Ammon's horn (tissue), 1 donor: ENCODE data around the gene TMEM86A.

Experiments used
- DNase-seq: peaks from one replicate; pipeline ENCODE4 v3.0.0-alpha.2; 2016; ENCODE audit warnings: low spot score

Gene TMEM86A

DNA sequence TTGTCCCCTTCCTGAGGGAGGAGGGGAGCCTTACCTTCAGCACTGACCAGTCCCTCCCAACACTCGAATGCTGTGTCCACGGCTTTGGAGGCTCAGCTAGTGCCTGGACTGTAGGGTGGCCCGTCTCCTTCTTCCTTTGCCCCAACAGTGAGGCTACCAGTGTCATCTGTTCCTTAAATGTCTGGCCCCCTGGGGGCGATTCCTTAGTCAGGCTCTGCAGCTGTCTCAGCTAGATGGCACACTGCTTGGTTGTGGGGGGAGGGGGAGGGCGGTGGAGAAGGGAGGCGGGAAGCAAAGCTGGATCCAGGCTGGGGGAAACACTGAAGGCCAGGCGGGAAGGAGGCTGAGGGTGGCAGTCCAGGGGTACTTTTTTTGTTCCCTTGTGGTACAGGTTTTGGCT lies 27.5 kb downstream of the TMEM86A start, which contains the start of gene IGSF22:
Gene IGSF22 (minus strand): TSS at position 149 of the 400 bp plus-strand sequence. CDS start 1,952 bp downstream, outside the sequence.
- DNase-seq = no peak

DNA sequence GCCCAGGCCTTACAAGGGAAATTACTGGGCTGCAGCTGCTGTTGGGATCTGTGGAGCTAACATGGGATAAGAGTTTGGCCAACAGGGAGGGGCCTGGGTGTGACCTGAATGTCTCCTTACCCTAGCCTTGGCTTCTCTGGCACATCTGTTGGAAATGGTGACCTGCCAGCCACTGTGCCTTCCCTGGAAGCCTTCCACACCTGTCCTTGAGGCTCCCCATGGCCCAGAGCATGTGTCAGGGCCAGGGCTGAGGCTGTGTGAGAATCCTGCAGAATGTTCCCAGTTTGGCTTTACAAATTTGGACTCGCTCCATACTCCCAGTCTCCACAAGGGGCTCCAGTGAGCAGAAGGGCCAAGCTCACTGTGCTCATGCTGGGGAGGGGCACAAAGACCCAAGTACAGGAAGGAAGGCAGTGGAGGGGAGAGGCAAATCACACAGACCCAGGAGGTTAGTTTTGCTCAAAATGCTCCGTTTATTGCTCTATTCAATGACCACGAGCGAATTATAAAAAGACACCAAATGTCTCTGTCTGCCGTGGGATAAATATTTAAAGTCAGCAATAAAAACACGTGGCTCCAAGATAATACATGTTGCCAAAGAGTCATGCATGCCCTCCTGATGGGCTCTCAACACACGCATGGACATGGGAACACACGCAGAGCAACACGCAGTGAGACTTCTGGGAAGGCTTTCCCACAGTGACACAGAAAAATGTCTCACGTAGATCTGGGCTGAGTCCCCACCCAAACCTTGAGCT lies 29.1 kb downstream of the TMEM86A start:
- peak; percentile 69 for DNase-seq

DNA sequence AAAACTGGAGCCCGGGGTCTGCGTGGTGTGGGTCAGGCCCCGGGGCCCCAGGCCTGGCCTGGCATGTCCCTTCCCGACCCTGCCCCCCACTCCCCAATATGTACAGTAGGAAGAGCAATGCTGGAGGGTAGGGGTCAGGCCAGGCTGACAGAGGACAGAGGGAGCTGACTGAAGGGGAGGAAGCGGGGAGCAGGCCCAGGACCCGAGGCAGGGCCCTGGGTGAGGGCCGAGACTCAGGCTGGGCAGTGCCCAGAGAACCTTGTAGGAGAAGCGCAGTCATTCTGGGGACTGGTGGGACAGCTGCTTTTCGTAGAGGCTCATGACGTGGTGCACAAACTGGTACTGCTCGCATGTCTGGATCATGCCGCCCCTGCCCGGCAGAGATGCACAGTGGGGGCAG lies 30.1 kb downstream of the TMEM86A start:
- no peak for DNase-seq

DNA sequence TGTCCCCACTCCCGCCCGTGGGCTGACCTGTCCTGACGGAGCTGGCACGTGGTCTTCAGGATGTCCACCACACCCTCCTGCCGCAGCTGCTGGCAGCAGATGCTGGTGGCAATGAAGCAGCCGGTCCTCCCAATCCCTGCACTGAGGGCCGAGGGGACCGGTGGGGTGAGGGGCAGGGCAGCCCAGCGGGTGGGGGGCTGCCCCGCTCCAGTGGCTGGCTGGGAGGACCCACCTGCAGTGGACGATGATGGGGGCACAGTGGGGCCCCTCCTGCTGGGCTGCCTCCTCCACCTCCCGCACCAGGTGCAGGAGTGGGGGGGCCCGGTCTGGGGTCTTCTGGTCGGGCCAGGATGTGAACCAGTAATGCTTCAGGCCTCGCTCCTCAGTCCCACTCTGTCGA lies 30.8 kb downstream of the TMEM86A start:
- no peak for DNase-seq

DNA sequence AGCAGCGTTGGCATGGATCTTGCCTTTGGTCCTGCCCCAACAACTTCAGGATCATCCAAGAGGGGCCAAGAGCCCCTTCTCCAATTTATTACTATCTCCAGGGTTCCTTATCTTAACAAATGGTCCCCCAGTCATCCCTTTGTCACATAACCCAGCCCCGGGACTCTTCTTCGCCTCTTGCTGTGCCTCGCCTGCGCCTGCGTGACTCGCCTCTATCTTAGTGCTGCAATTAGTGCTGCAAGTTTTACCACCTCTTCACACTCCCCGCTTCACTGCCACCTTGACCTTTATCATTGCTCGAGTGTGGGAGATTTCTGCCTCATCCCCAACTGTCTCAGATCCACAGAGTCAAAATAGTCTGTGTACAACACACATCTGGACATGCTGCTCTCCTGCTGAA lies 31.4 kb downstream of the TMEM86A start:
- DNase-seq = no peak

DNA sequence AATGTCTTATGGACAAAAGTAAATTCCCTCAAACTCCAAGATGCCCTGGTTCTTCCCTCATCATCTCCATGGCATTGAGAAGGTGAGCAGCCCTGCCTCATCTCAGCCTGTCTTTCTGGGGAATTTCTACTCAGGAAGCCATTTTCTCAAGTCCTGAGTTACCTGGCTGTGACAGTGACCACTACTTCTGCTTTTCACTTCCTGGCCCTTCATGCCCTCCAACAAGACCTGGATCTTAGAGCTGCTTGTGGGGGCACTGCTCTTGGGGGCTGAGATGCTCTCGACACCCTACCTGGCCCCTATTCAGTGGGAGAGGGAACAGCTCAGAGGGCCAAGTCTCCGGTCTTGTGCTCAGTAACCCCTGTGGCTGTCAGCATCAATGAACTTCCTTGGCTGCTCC lies 32.9 kb downstream of the TMEM86A start:
- no peak for DNase-seq

DNA sequence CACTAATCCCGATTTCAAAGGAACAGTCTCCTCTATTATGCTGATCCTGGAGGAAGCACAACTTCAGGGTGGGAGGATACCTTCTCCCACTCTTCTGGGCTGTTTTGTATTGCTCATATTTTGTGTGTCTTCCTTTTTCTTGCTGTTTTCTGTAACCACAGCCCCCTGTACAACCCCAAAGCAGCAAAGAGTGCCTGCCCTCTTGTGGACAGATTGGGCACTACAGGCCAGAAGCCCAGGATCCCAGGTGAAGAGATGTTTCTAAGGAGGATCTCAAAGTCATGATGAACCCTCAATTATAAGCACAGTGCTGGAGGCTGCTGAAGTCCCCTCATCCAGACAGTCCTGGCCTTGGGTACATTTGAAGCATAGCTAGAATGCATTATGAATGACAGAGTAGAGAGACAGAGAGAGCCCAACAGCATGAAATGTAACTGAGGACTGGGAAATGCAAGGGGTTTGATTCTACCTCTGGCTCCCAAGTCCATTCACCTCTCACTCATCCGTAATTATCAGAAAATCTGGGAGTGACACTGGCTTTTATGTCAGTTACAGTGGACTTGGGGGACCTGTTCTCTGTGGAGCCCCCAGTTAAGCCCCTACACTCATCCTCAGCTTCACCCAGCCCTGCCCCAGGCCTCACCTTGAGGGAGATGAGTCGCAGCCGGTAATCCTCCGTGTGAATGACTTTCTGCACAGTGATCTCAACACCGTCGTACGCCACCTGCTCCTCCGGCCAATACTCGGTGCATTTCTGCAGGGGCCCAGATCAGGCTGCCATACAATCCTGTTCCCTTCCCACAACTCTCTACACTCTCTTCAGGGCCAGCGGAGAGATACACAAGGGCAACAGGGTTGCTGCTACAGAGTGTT lies 33.6 kb downstream of the TMEM86A start:
- DNase-seq = peak; percentile 75

DNA sequence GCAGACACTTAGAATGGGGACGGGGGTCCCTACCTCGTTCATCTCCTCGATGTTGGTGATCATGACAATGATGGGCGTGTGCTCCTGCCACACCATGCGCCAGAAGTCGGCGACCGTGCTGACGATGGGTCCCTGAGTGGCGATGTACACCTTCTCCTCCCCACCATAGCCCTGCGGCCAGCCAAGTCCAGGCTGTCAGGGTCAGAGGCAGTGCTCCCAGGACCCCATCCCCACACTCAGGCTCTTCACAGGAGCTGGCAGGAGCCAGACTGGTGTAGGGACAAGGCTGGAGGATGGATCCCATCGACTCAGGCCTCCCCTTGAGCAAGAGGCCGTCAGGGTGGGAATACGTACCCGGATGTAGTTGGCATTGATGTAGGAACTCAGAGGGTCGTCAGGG lies 34.6 kb downstream of the TMEM86A start:
- DNase-seq = no peak

DNA sequence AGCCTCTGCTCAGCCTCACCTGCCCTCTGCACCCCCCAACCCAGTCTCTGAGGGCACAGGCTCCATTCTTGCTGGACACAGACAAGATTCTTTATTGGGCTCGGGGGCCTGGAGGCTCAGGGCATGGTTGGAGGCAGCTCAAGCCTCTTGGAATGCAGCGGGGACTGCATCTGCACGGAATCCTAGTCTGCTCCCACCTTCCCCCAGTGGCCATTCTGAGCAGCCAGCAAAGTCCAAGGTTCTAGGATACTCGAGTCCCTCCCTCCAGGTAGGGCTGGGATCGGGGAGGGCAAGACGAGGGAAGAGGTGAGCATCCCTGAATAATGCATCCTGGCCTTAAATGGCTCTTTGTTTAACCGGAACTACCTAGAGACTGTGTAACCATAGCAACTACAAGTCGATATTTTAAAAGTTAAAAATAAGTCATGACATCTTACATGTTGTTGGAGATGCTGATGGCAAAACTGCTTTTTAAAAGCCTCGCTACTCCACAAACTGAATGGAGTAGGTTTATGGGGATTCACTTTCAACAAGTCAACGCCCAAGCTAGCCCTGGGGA lies 38.1 kb downstream of the TMEM86A start:
- no peak for DNase-seq

DNA sequence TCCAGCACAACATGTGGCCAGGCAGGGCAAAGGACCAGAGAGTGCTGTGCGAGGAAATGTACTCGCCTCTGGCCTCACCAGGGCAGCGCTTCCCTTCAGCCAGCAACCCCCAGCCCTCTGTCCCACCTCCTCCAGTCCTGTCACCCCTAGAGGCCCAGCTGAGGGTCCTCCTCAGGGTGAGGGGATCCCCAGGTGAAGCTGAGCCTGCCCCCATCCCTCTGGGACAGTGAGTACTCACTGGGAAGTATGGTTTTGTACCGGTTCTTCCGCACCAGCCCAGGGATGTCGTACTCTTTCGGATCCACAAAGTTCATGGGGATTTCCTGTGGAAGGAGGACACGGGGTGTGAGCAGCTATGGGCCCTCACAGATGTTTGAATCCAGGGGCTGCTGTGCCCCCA lies 39.1 kb downstream of the TMEM86A start:
- DNase-seq = no peak

DNA sequence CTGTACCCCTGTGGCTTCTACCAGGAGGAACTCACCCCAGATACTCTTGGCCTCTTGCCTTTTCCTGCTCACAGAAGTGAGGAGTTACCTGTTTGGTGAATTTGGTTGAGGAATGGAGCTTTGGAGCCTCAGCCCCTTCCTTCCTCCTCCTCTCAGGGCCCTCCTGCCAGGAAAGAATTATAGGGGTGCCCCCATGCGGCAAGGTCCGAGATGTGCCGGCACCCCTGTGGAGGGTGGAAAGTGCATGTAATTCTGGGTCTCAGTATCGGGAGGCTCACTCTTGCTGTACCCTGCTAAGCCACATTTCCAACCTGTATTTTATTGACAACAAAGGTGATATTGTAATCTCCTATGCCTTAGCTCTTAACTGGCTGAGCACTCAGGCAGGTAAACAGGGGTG lies 41.1 kb downstream of the TMEM86A start:
- no peak for DNase-seq

DNA sequence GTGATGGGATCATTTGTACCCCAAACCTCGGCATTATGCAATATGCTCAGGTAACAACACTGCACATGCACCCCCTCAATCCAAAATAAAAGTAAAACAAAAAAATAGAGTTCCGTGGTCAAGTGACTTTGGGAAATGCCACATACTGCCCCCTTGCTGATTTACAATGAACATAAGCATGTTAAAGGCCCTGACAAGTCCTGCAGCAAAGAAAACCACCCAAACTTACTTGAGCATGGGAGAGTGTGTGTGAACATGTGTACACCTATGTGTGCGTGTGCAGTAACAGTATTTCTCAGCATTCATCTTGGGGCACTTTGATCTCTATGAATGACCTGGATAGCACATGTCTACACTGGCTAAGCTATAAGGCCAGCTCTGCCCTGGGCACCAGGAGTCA lies 43.2 kb downstream of the TMEM86A start:
- DNase-seq = no peak

DNA sequence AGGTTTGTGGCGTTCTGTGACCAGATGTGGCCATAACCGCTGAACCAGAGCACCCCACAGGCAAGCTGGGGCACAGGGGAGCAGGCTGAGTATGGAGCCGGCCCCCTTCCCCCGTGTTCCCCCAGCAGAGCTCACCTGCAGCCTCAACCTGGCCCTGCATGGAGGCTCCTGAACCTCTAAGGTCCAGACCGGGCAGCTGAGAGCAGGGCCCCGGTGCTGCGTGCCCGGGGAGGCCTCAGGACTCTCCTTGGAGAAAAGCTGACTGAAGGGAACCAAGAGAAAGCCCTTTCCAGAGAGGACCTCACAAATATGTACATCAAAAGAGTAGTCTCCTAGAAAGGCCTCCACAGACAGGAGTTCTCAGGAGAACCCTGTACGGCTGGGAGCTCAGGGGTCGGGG lies 44.8 kb downstream of the TMEM86A start:
- no peak for DNase-seq

DNA sequence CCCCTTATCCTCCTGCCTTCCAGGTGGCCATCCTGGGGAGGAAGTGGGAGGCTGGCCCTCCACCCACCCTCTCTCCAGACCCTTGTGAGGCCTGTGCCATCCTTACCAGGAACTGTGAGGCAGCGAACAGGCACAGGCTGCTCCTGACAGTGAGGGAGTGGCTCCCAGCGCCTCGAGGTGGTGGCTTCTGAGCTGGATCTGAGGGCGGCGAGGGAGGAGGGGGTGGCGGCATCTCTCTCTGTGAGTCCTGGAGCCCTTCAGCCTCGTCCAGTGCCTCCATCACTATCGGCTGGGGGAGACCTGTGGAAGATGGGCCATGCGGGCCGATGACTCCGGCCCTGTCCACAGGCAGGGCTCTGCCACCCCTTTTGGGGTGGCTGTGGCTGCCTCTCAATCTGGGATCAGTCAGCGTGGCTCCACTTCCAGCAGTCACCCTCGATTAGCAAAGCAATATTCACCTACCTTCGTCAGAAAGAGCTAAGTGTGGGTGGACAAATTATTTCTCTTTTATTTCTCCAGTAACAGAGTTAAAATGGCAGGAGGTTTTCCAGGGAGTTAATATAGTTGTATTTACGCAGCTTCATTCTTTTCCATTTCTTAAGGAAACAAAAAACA lies 45.4 kb downstream of the TMEM86A start:
- DNase-seq = no peak

DNA sequence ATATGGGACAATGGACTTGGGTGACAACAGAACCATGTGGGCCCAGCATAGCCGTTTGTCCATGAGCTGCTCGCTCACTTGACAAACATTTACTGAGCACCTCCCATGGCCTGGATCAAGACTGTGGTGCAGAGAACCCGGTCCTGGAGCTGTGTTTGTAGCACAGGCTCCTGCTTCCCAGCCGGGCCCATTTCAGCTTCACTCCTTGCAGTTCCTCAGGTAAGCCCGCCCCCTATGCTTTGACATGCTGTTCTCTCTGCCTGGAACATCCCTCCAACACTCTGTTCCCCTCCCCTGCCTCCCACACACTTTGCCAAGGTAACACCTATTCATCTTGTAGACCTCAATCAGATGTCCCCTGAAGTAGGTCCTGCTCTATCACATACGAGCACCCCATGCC lies 46.7 kb downstream of the TMEM86A start:
- DNase-seq = no peak

DNA sequence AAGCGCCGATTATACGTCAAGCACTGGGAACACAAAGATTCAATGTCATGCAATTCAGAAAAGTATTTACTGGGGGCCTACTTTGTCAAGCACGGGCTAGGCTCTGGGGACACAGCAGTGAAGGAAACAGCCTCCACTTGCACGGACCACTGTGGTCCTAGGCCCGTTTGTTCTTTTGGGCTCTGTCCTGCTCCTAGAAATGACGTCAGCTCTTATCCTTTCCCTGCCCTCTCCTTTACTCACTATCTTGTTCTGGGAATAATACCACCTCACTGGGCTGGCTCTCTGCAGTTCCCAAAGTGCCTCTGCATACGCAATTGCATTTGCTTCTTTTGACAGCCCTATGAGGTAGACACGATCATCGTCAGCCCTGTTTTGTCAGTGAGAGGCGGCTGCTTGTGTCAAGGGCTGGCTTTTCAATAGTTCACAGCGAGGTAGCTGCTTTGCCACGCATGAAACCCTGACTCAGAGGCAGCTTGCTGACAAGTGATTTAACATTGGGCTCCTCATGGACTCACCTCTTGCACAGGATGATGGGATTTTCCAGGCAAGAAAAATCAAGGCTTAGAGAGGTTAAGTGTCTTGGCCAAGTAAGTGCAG lies 50.3 kb downstream of the TMEM86A start:
- peak; percentile 41 for DNase-seq

DNA sequence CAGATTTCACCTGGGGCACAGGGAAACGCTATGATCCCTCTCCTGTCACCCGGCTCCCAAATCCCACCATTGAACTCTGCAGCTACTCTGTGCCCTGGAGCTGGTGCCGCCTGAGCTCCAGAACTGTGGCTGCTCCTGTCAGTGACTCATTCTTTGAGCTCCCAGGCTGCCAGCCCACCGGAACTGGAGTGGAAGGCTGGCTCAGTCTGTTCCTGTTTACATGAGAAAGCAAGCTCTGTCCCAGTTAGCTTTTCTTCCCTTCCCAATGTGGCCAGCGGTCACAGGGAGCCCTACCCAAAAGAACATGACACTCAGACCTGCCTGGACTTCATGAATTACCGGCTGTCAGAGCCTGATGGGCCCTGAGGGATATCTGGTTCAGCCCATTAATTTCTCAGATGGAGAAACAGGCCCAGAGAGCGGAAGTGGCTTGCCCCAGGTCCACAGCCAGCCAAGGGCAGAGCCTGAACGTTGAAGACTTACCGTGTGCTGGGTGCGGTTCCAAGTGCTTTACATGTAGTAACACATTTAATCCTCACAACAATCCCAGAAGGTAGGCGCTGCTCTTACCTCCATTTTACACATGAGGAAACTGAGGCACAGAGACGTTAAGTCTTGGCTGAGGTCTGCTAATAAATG lies 51.2 kb downstream of the TMEM86A start:
- DNase-seq = peak; percentile 82

DNA sequence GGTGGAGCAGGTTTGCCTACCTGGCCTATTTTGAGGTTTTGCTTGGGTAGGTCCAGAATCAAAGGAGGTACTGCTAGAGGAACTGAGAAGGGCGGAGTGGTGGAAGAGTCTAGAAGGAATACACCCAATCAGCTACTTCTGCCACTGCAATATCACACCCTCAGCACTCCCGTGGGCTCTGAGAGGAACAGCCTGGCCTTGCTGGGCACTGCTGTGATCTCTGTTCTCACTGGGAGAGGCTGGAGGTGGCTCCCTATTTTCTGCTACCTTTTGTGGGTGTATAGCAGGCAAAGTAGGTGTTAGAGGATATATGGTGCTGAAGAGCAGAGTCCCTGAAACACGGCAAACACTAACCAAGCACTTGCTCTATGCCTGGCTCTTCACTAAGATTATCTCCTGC lies 52.4 kb downstream of the TMEM86A start:
- DNase-seq = no peak

DNA sequence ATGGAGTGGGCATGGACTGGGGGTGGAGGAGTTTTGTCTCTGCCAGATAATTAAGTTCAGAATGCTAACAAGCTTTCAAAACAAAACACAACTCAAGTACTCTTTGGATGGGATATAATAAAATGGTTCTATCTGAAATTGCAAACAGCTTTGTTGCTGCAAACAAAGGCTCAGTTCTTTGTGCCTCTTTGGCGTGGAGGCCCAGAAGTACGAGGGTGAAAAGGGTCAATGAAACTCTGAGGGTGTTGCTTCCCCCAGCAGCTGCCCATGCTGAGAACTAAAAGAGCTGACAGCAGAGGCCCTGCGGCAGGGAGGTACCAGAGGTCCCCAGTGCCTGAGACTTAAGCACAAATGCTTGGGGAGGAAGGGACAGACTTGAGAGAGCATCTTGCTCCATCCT lies 53.9 kb downstream of the TMEM86A start:
- DNase-seq = peak; percentile 45

DNA sequence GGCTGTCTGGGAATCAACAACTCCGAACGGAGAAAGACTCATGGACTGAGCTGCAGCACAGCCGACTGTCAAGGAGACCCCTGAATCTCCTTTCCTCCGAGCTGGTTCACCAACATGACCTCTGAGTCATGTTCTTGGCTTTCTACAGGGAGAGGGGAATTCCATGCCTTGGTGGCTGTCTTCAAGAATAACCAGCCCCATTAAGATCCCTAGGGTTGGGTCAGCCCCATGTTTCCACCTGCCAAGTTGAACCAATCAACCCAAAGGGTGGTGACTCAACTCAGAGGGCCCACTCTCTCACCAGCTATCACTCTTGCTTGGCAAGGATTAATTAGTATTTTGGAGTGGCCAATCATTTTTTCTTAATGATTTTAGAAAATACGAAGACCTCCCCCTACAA lies 55.7 kb downstream of the TMEM86A start:
- no peak for DNase-seq
